Measurements from ENCODE around the gene FLRT1.

DNA sequence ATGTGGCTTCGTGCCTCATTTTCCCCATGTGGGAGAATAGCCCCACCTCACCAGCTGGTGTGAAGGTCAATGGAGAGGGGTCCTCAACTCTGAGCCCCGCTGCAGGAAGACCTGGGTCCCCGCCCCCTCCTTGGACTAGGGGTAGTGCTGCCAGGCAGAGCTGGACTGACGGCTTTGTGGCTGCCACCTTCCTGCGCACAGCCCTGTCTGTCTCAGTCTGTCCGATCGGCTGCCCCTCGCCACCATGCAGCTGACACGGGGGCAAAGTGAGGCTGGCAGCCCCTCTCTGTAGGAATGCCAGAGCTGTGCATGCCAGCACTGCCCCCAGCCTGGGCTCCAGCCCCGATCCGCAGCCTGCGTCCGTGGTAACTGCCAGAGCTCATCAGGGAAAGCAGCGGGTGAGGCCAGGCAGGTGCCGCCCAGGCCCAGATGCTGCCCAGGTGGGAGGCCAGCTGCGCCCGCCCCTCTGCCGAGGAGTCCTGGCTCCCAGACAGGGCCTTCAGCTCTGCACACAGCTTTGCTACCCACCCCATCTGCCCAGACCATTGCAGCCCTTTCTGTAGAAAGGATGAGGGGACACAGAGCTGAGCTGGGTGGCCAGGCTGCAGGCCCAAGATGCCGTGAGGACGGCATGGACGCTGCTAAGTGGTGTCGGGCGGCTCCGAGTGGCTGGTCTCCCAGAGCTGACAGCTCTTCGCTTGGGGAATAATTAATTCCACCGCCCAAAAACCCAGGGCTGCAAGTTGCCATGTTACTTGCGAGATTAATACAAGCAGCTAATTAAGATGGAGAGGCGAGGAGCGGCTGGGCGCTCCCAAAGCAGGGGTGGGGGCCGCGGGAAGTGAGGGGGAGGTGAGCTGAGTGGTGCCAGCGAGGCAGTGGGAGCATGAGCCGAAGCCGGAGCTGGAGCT is 19.5 kb upstream of the FLRT1 start:
- TF ChIP-seq, protein P1, sequence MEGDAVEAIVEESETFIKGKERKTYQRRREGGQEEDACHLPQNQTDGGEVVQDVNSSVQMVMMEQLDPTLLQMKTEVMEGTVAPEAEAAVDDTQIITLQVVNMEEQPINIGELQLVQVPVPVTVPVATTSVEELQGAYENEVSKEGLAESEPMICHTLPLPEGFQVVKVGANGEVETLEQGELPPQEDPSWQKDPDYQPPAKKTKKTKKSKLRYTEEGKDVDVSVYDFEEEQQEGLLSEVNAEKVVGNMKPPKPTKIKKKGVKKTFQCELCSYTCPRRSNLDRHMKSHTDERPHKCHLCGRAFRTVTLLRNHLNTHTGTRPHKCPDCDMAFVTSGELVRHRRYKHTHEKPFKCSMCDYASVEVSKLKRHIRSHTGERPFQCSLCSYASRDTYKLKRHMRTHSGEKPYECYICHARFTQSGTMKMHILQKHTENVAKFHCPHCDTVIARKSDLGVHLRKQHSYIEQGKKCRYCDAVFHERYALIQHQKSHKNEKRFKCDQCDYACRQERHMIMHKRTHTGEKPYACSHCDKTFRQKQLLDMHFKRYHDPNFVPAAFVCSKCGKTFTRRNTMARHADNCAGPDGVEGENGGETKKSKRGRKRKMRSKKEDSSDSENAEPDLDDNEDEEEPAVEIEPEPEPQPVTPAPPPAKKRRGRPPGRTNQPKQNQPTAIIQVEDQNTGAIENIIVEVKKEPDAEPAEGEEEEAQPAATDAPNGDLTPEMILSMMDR (IDR thresholded peaks at IDR 0.05; ENCODE audit: poor library complexity, severe bottlenecking), result no peak
- no peak for TF ChIP-seq POLR2AphosphoS5 (IDR thresholded peaks at IDR 0.05)
- no peak for TF ChIP-seq EZH2 (IDR thresholded peaks at IDR 0.05; ENCODE audit: borderline replicate concordance, insufficient read depth, low read length, poor library complexity, severe bottlenecking)
- TF ChIP-seq, protein P2, sequence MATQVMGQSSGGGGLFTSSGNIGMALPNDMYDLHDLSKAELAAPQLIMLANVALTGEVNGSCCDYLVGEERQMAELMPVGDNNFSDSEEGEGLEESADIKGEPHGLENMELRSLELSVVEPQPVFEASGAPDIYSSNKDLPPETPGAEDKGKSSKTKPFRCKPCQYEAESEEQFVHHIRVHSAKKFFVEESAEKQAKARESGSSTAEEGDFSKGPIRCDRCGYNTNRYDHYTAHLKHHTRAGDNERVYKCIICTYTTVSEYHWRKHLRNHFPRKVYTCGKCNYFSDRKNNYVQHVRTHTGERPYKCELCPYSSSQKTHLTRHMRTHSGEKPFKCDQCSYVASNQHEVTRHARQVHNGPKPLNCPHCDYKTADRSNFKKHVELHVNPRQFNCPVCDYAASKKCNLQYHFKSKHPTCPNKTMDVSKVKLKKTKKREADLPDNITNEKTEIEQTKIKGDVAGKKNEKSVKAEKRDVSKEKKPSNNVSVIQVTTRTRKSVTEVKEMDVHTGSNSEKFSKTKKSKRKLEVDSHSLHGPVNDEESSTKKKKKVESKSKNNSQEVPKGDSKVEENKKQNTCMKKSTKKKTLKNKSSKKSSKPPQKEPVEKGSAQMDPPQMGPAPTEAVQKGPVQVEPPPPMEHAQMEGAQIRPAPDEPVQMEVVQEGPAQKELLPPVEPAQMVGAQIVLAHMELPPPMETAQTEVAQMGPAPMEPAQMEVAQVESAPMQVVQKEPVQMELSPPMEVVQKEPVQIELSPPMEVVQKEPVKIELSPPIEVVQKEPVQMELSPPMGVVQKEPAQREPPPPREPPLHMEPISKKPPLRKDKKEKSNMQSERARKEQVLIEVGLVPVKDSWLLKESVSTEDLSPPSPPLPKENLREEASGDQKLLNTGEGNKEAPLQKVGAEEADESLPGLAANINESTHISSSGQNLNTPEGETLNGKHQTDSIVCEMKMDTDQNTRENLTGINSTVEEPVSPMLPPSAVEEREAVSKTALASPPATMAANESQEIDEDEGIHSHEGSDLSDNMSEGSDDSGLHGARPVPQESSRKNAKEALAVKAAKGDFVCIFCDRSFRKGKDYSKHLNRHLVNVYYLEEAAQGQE (IDR thresholded peaks at IDR 0.05; ENCODE audit: borderline replicate concordance), result no peak

Data from neural cell (in vitro differentiated cells).